GM13977 (cell line): ENCODE results near the gene SLC24A1.

Source experiments
- DNase-seq: peaks from one replicate; pipeline ENCODE4 v3.0.0; 2012; ENCODE audit warnings: low spot score
- CTCF ChIP-seq: IDR thresholded peaks from 2 replicates; pipeline ENCODE4 v1.5.1; 2012; ENCODE audit warnings: mild to moderate bottlenecking, control low read depth; ENCODE audit not compliant: insufficient read depth; ENCODE audit errors: extremely low read depth, missing control alignments
- in situ Hi-C: fragments of 300-500 bp; cut with MboI; formaldehyde crosslinking; loops from one replicate; pipeline ENCODE4 v1.12.0; 2022; ENCODE audit warnings: low sequenced_read_pairs, low pct_unique_long_range_greater_than_20kb, mixed read lengths, inconsistent platforms; ENCODE audit not compliant: unreplicated experiment

SLC24A1 gene

GRCh38 chr15:65646486-65646885 is 24.7 kb downstream of the SLC24A1 start:
- DNase-seq = no peak
- in situ Hi-C loops = no loop called here

GRCh38 chr15:65650312-65651041 is 28.7 kb downstream of the SLC24A1 start:
- TF ChIP-seq CTCF = no peak
- in situ Hi-C loops = no loop called here
- DNase-seq = no peak

More at GRCh38 chr15:65646486-65646885, 24.7 kb downstream of the SLC24A1 start:
- no peak for TF ChIP-seq CTCF

- in situ Hi-C loops = no loop called here
- no peak for TF ChIP-seq CTCF
- no peak for DNase-seq
These were observed 29.2 kb downstream of the SLC24A1 start for GRCh38 chr15:65651042-65651322.

GRCh38 chr15:65651831-65652749 is 30.4 kb downstream of the SLC24A1 start:
- DNase-seq = no peak
- TF ChIP-seq CTCF = no peak

GRCh38 chr15:65653341-65653740 is 31.6 kb downstream of the SLC24A1 start:
- no peak for DNase-seq
- TF ChIP-seq CTCF = no peak
- in situ Hi-C loops = no loop called here

More at GRCh38 chr15:65651831-65652749, 30.4 kb downstream of the SLC24A1 start:
- in situ Hi-C loops = no loop called here

GRCh38 chr15:65653801-65654521 is 32.2 kb downstream of the SLC24A1 start:
- TF ChIP-seq CTCF = no peak
- in situ Hi-C loops = no loop called here
- DNase-seq = no peak
